GM18502 (cell line): ENCODE results near the gene CCDC187.

Source experiments
- ATAC-seq: cut with Tn5 transposase; IDR thresholded peaks from one replicate; pipeline ENCODE4 v1.9.1; 2021; ENCODE audit warnings: mild to moderate bottlenecking; ENCODE audit not compliant: unreplicated experiment, poor library complexity

CCDC187 gene

GRCh38 chr9:136201609-136202453, 102.1 kb downstream of the CCDC187 start:
- ATAC-seq: no peak

GRCh38 chr9:136201174-136201573, 102.7 kb downstream of the CCDC187 start:
- no peak for ATAC-seq

GRCh38 chr9:136200424-136200823, 103.5 kb downstream of the CCDC187 start:
- ATAC-seq: no peak
